Bronchial epithelial cell (primary cell): Measurements from ENCODE around the gene TMEM140. TPM values are rescaled to one million over a fixed set of nuclear protein-coding genes. Genes with fewer than 3 reads are reported as not detected.

Experiments
- DNase-seq: peaks from one replicate; pipeline ENCODE4 v3.0.0-alpha.2; 2010; ENCODE audit warnings: low read depth
- FAIRE-seq: peaks from 2 replicates; lab custom pipeline; 2011; peaks lifted over from hg19 to GRCh38; lab: Jason Lieb, UNC
- H3K27me3 ChIP-seq: 2 replicates; pipeline ENCODE4 v1.5.1; 2011; ENCODE audit warnings: low read length; ENCODE audit not compliant: control insufficient read depth, insufficient read depth
- H3K36me3 ChIP-seq: 2 replicates; pipeline ENCODE4 v1.5.1; 2011; ENCODE audit warnings: low read length; ENCODE audit not compliant: control insufficient read depth, insufficient read depth
- H3K4me3 ChIP-seq: 2 replicates; pipeline ENCODE4 v1.5.1; 2011; ENCODE audit warnings: mild to moderate bottlenecking, low read depth, low read length, control low read depth
- total RNA-seq: library from RNA; depleted of rRNA; stranded (reverse); fragments of >200 nt; gene quantifications from 2 replicates; pipeline ENCODE4 v1.2.1, GENCODE V29; 2014
- TF ChIP-seq, protein P1 (sequence below): IDR thresholded peaks from 2 replicates; pipeline ENCODE4 v1.5.1; 2011; ENCODE audit warnings: mild to moderate bottlenecking, moderate library complexity, low read length, control low read depth, inconsistent platforms; ENCODE audit not compliant: insufficient read depth, severe bottlenecking

TMEM140 gene
- total RNA-seq, 1 donor from 2014 or later: 0.53 TPM

GRCh38 chr7:135162382-135163001 lies 14.6 kb downstream of the TMEM140 start:
- H3K4me3 ChIP-seq: no peak overlapping the region
- TF ChIP-seq, protein P1, sequence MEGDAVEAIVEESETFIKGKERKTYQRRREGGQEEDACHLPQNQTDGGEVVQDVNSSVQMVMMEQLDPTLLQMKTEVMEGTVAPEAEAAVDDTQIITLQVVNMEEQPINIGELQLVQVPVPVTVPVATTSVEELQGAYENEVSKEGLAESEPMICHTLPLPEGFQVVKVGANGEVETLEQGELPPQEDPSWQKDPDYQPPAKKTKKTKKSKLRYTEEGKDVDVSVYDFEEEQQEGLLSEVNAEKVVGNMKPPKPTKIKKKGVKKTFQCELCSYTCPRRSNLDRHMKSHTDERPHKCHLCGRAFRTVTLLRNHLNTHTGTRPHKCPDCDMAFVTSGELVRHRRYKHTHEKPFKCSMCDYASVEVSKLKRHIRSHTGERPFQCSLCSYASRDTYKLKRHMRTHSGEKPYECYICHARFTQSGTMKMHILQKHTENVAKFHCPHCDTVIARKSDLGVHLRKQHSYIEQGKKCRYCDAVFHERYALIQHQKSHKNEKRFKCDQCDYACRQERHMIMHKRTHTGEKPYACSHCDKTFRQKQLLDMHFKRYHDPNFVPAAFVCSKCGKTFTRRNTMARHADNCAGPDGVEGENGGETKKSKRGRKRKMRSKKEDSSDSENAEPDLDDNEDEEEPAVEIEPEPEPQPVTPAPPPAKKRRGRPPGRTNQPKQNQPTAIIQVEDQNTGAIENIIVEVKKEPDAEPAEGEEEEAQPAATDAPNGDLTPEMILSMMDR: no peak
- peaks cover 9% of the 10 kb centered on the region for H3K36me3 ChIP-seq
- FAIRE-seq (no peak), DNase-seq (no peak)
- no peaks in the 10 kb centered on the region for H3K27me3 ChIP-seq

- DNase-seq (no peak), FAIRE-seq (no peak)
Measured at GRCh38 chr7:135164357-135165061, 16.6 kb downstream of the TMEM140 start.

DNA sequence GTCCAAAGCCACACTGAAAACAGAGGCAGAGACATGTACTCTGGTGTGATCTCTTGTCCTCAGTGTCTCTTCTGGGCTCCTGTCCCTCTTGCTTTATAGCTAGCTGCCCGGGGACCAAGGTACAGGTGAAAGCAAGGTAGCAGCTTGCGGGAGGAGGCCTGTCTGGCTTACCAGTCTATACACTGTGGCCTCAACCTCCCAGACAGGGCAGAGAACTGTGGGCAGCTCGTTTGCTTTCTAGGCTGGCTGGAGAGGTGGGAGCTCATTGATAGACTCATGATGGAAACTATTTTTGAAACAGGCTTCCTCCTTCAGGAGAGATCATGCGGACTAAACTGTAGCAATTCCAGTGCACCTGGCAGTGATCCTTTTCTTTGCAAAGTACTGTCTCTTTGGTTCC lies 18.0 kb downstream of the TMEM140 start:
- Histone ChIP-seq H3K36me3 (peaks cover 18% of the 10 kb centered on the region), H3K4me3 (no peak overlapping the region), H3K27me3 (no peaks in the 10 kb centered on the region)
- DNase-seq: no peak
- TF ChIP-seq, protein P1: no peak
- no peak for FAIRE-seq

More at GRCh38 chr7:135164357-135165061, 16.6 kb downstream of the TMEM140 start:
- TF ChIP-seq, protein P1: peak; percentile 8
- H3K27me3 ChIP-seq: no peaks in the 10 kb centered on the region
- H3K36me3 ChIP-seq: peaks cover 18% of the 10 kb centered on the region
- no peak overlapping the region for H3K4me3 ChIP-seq

DNA sequence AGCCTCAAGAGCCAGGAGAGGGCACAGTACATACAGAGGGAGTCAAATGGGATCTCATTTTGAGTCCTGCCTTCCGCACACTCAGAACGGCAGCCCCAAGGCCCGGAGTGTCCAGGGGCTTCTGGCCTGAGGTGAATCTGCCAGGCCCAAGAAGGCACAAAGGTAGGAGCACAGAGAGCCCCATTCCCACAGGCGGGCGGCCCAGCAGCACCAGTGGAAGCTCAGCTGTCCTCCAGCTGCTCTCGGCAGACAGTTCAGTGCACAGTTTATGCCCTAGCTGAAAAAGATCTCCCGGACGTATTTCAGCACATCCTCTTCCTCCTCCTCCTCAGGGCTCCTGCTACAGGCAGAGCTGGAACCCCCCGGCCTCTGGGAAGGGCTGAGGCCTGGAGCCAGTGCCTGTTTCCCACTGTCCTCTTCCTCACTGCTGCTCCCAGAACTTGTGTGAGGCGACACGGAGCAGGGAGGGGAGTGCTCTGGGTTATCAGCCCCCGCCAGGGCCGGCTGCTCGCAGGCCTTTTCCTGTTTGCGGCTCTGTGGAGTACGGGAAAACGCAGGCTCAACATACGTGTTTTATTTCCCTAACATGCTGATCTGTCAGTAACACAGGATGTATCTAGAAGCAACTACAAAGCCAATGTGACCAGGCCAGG lies 18.6 kb downstream of the TMEM140 start:
- H3K27me3 ChIP-seq: no peaks in the 10 kb centered on the region
- DNase-seq: no peak
- no peak for FAIRE-seq
- H3K4me3 ChIP-seq: no peak overlapping the region
- peaks cover 18% of the 10 kb centered on the region for H3K36me3 ChIP-seq
- TF ChIP-seq, protein P1: no peak

- peaks cover 18% of the 10 kb centered on the region for H3K36me3 ChIP-seq
Measured at GRCh38 chr7:135167365-135167917, 19.6 kb downstream of the TMEM140 start.

More at GRCh38 chr7:135167365-135167917, 19.6 kb downstream of the TMEM140 start:
- Histone ChIP-seq H3K27me3 (no peaks in the 10 kb centered on the region), H3K4me3 (no peak overlapping the region)
- DNase-seq (no peak), FAIRE-seq (no peak)
- TF ChIP-seq, protein P1: no peak
